SU-DHL-6 (cell line): ENCODE data around the gene SPRED2.

Experiments
- EZH2phosphoT487 ChIP-seq: fragments of 200-600 bp; sonication (generic), shearing (Covaris generic); conservative IDR thresholded peaks from 2 replicates; pipeline ENCODE4 v1.6.1; 2018; ENCODE audit warnings: mild to moderate bottlenecking, antibody characterized with exemption, low read length, moderate library complexity, mixed read lengths
- TF ChIP-seq, protein P1 (sequence below): fragments of 200-600 bp; sonication (generic); IDR thresholded peaks from one replicate; pipeline ENCODE4 v1.5.1; 2017; ENCODE audit warnings: antibody characterized with exemption, mild to moderate bottlenecking, low read length, moderate library complexity; ENCODE audit not compliant: insufficient read depth, poor library complexity, severe bottlenecking

DNA sequence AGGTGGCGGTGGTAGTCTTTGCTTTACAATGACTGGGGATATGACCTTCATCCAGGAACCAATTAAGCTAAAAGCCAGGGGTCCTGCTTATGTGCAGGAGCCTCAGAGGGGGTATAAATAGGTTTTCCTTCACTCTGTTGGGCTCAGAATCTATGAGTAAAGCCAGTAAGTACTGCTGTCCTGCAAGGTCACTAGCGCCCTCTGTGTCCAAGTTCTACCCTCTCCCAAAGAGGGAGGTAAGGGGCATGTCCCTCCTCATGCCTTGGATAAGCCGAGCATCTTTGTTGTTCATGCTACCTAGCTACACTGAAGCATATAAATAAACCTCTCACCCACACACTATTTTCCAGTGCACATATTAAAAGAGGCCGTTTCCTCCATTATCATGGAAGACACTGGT lies 79.4 kb downstream of the SPRED2 start:
- TF ChIP-seq, protein P1, sequence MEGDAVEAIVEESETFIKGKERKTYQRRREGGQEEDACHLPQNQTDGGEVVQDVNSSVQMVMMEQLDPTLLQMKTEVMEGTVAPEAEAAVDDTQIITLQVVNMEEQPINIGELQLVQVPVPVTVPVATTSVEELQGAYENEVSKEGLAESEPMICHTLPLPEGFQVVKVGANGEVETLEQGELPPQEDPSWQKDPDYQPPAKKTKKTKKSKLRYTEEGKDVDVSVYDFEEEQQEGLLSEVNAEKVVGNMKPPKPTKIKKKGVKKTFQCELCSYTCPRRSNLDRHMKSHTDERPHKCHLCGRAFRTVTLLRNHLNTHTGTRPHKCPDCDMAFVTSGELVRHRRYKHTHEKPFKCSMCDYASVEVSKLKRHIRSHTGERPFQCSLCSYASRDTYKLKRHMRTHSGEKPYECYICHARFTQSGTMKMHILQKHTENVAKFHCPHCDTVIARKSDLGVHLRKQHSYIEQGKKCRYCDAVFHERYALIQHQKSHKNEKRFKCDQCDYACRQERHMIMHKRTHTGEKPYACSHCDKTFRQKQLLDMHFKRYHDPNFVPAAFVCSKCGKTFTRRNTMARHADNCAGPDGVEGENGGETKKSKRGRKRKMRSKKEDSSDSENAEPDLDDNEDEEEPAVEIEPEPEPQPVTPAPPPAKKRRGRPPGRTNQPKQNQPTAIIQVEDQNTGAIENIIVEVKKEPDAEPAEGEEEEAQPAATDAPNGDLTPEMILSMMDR: peak; percentile 45
- no peak for TF ChIP-seq EZH2phosphoT487
